Measurements from ENCODE around the gene WDR33. TPM values are rescaled to one million over a fixed set of nuclear protein-coding genes. Genes with fewer than 3 reads are reported as not detected.

Gene WDR33
- total and polyA plus RNA-seq, 10 of the 15 experiments (the other 5 are each of a cell fraction or from before 2014, with no cell fraction given): 29.2 to 73.8 (median 45.6) TPM

GRCh38 chr2:127690696-127691095 is 120.3 kb downstream of the WDR33 start:
- no peak overlapping the region for H3K4me2 ChIP-seq (ENCODE audit: control insufficient read depth, insufficient read depth)
- ChIA-PET SMC1A (ENCODE audit: uncharacterized antibody, unreplicated experiment) (no interaction called here), POLR2A (no interaction called here), RAD21 (ENCODE audit: unreplicated experiment) (no interaction called here), CTCF (no interaction called here)
- no peak overlapping the region for H2AFZ ChIP-seq (ENCODE audit: control insufficient read depth, low read depth, low read length)
- H3K9ac ChIP-seq (ENCODE audit: control insufficient read depth, insufficient read depth, low read length): no peak overlapping the region
- no peaks in the 10 kb centered on the region for H4K20me1 ChIP-seq (ENCODE audit: control insufficient read depth, insufficient read depth)
- in situ Hi-C loops (cut with MboI) (no loop called here), intact Hi-C loops (cut with micrococcal nuclease; ENCODE audit: unreplicated experiment) (no loop called here)
- ATAC-seq (no peak), FAIRE-seq (no peak), DNase-seq (ENCODE audit: low read depth, low spot score) (no peak)
- no peak overlapping the region for H3K4me3 ChIP-seq
- no peak overlapping the region for H3K27ac ChIP-seq (ENCODE audit: control insufficient read depth, insufficient read depth)
- H3K4me1 ChIP-seq (ENCODE audit: control insufficient read depth, insufficient read depth, low read length): no peaks in the 10 kb centered on the region
- WGBS (ENCODE audit: insufficient coverage, insufficient replicate concordance, low lambda C conversion rate, missing lambda C conversion rate): 15% methylated on average over 2 of the region's 2 CpGs
- peaks cover 11% of the 10 kb centered on the region; the same call in 2 of the 3 replicates for H3K9me3 ChIP-seq (replicated peaks; ENCODE audit: control insufficient read depth, insufficient read depth, low read length)
- BruUV-seq (replicated peaks): no TSS peak
- no peaks in the 10 kb centered on the region for H3K27me3 ChIP-seq (replicated peaks in 1 of 2; ENCODE audit: control insufficient read depth in 2 of 2, insufficient read depth in 2 of 2, low read length in 1 of 2)
- H3K79me2 ChIP-seq (ENCODE audit: control insufficient read depth, insufficient read depth, low read length): no peaks in the 10 kb centered on the region
- TF ChIP-seq PKNOX1 (IDR thresholded peaks at IDR 0.05): no peak
- TF ChIP-seq ZZZ3 (IDR thresholded peaks at IDR 0.05; ENCODE audit: control insufficient read depth, insufficient read length, low read depth): no peak
- no peak for TF ChIP-seq CBX5 (IDR thresholded peaks at IDR 0.05; ENCODE audit: low read depth)
- no peak for TF ChIP-seq SIN3A (IDR thresholded peaks at IDR 0.05; ENCODE audit: low read depth, low read length)
- TF ChIP-seq E4F1 (IDR thresholded peaks at IDR 0.05; ENCODE audit: borderline replicate concordance, partially characterized antibody): no peak
- TF ChIP-seq JUND (IDR thresholded peaks at IDR 0.05; ENCODE audit: low read depth, low read length): no peak
- no peak for TF ChIP-seq EGR1 (IDR thresholded peaks at IDR 0.05; ENCODE audit: borderline replicate concordance in 1 of 2, low read depth in 2 of 2, low read length in 2 of 2)
- H3K36me3 ChIP-seq (ENCODE audit: control insufficient read depth in 2 of 2, insufficient read depth in 2 of 2, low read length in 1 of 2): no peaks in the 10 kb centered on the region
